Measurements from ENCODE around the gene PRDM10.

The PRDM10 gene

GRCh38 chr11:130002352-130002845, at the start of gene PRDM10:
PRDM10 (minus strand) TSS chr11:130002835; CDS start chr11:129960964, 41,871 bp downstream.
- in situ Hi-C loops (cut with MboI; ENCODE audit: low pct_unique_long_range_greater_than_20kb, low sequenced_read_pairs, unreplicated experiment), result no loop called here
- DNase-seq (ENCODE audit: low spot score), result peak; percentile 93
- no peak for TF ChIP-seq CTCF (IDR thresholded peaks at IDR 0.05; ENCODE audit: extremely low read depth, insufficient read depth, missing control alignments)

- no peak for DNase-seq (ENCODE audit: low spot score)
- TF ChIP-seq CTCF (IDR thresholded peaks at IDR 0.05; ENCODE audit: extremely low read depth, insufficient read depth, missing control alignments), result no peak
- in situ Hi-C loops (cut with MboI; ENCODE audit: low pct_unique_long_range_greater_than_20kb, low sequenced_read_pairs, unreplicated experiment), result no loop called here
These were observed 48.4 kb upstream of the PRDM10 start for GRCh38 chr11:130051082-130051481.

GRCh38 chr11:130050257-130050656, 47.6 kb upstream of the PRDM10 start:
- in situ Hi-C loops (cut with MboI; ENCODE audit: low pct_unique_long_range_greater_than_20kb, low sequenced_read_pairs, unreplicated experiment), result no loop called here
- no peak for TF ChIP-seq CTCF (IDR thresholded peaks at IDR 0.05; ENCODE audit: extremely low read depth, insufficient read depth, missing control alignments)
- DNase-seq (ENCODE audit: low spot score), result no peak

- DNase-seq (ENCODE audit: low spot score), result no peak
- TF ChIP-seq CTCF (IDR thresholded peaks at IDR 0.05; ENCODE audit: extremely low read depth, insufficient read depth, missing control alignments), result no peak
- in situ Hi-C loops (cut with MboI; ENCODE audit: low pct_unique_long_range_greater_than_20kb, low sequenced_read_pairs, unreplicated experiment), result no loop called here
These were observed 46.7 kb upstream of the PRDM10 start for GRCh38 chr11:130049328-130049771.

GRCh38 chr11:130047141-130047540, 44.5 kb upstream of the PRDM10 start:
- in situ Hi-C loops (cut with MboI; ENCODE audit: low pct_unique_long_range_greater_than_20kb, low sequenced_read_pairs, unreplicated experiment), result no loop called here
- DNase-seq (ENCODE audit: low spot score), result no peak
- TF ChIP-seq CTCF (IDR thresholded peaks at IDR 0.05; ENCODE audit: extremely low read depth, insufficient read depth, missing control alignments), result no peak

- in situ Hi-C loops (cut with MboI; ENCODE audit: low pct_unique_long_range_greater_than_20kb, low sequenced_read_pairs, unreplicated experiment), result no loop called here
- DNase-seq (ENCODE audit: low spot score), result no peak
- no peak for TF ChIP-seq CTCF (IDR thresholded peaks at IDR 0.05; ENCODE audit: extremely low read depth, insufficient read depth, missing control alignments)
These were observed 40.9 kb upstream of the PRDM10 start for GRCh38 chr11:130043575-130043974.

Data from GM13977 (cell line).